Natural killer cell treated with Interleukin-12 subunit alpha and Interleukin-12 subunit beta and Interleukin-15 and Interleukin-18, amount 100 ng/mL, for 72 hours (primary cell): ENCODE measurements around the gene ZNF605. TPM values are rescaled to one million over a fixed set of nuclear protein-coding genes. Genes with fewer than 3 reads are reported as not detected.

Experiments used
- ATAC-seq, 2 donors: fragments of 150-1000 bp; cut with Tn5 transposase in 1 of 2; sonication (Bioruptor Pico), chemical (Tn5 transposase) in 1 of 2; 2 replicates each; pipeline ENCODE4 v1.10.0; 2021
- DNase-seq: peaks from one replicate; pipeline ENCODE4 v3.0.0; 2022; ENCODE audit warnings: low spot score
- H3K27ac Mint-ChIP-seq, 2 donors: 1 replicate in 1 of 2; 2 replicates in 1 of 2; pipeline ENCODE4 v1.8.0; 2022; ENCODE audit warnings: mixed read lengths in 2 of 2, mild to moderate bottlenecking in 1 of 2, moderate library complexity in 1 of 2
- H3K27me3 Mint-ChIP-seq, 2 donors: 1 replicate in 1 of 2; 2 replicates in 1 of 2; pipeline ENCODE4 v1.8.0; 2022; ENCODE audit warnings: mixed read lengths in 2 of 2
- H3K36me3 Mint-ChIP-seq: one replicate; pipeline ENCODE4 v1.8.0; 2022; ENCODE audit warnings: mixed read lengths
- H3K4me1 Mint-ChIP-seq, 2 donors: 1 replicate in 1 of 2; 2 replicates in 1 of 2; pipeline ENCODE4 v1.8.0; 2022; ENCODE audit warnings: low read depth in 2 of 2, mixed read lengths in 2 of 2, mild to moderate bottlenecking in 1 of 2
- H3K4me3 Mint-ChIP-seq: one replicate; pipeline ENCODE4 v1.8.0; 2022; ENCODE audit warnings: mixed read lengths
- H3K9me3 Mint-ChIP-seq: 2 replicates; pipeline ENCODE4 v1.8.0; 2022; ENCODE audit warnings: mixed read lengths
- total RNA-seq, 2 donors: library from RNA; stranded (reverse); gene quantifications; one replicate each; pipeline ENCODE4 v1.2.3, GENCODE V29; 2022

Gene ZNF605
- total RNA-seq, 2 donors from 2014 or later: 6.7 to 7.5 TPM

DNA sequence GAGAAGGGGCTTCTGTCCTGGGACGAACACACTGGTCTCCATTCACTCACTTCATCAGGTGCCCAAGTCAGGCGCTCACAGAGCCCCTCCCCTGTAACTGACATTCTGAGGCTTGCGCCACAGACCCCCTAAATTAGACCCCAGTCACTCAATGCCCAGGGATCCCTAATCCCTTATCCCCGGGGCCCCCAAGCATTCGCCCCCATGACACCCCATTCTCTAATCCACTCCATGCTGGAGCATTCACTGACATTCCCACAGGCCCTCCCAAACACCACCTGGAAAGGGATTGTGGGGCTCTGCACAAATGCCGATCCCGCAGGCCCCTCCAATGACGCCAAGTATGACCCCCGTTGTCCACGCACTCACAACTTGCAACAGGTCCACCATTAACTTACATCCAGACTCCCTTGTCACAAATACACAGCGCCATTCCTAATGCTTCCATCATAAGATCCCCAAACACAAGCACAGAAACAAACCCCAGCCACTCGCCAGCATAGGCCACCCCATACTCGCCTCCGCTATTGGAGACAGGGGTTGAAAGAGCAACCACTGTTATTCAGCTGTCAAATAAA is 1.5 kb downstream of the ZNF605 start:
- Mint-ChIP-seq H3K36me3 (peaks cover 11% of the 10 kb centered on the region), H3K4me3 (peak overlapping the region; percentile 97), H3K27me3 (no peaks in the 10 kb centered on the region), H3K4me1 (peaks cover 20 to 21% of the 10 kb centered on the region in 2 donors), H3K27ac (peak overlapping the region; percentile 80 to 88), H3K9me3 (peaks cover 9% of the 10 kb centered on the region)
- DNase-seq (no peak), ATAC-seq (no peak)

DNA sequence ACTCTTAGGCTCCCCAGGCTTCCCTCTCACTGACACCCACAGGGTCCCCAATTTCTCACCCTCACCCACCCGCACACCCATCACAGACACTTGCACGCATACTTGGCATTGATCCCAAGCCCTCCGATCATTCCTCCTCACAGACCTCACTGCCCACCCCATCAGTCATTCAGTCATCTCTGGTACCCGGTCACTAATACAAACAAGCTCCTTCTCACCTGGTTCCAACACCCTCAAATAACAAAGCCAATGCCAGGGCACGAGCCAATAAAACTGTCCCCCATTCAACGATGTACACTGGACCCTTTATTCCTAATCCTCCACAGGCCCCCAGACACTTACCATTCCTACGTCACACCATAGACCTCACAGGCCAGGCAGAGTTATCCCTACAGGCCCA is 2.3 kb downstream of the ZNF605 start:
- Mint-ChIP-seq H3K27ac (no peak overlapping the region), H3K4me1 (peaks cover 20 to 21% of the 10 kb centered on the region in 2 donors), H3K27me3 (no peaks in the 10 kb centered on the region), H3K36me3 (peaks cover 18% of the 10 kb centered on the region), H3K9me3 (peaks cover 9% of the 10 kb centered on the region), H3K4me3 (no peak overlapping the region)
- ATAC-seq (no peak), DNase-seq (no peak)

DNA sequence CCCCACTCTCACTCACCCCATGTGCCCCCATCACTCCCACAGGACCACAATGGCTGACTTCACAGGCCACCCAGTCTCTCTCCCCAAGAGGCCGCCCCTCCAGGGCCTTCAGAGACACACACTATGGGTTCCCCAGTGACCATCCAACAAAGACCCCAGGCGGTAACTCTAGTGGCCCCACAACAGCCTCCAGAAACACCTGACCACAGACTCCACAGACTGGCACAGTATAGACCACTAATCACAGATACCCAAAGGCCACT is 3.0 kb downstream of the ZNF605 start:
- ATAC-seq (no peak), DNase-seq (no peak)
- Mint-ChIP-seq H3K9me3 (peaks cover 9% of the 10 kb centered on the region), H3K4me1 (peaks cover 20 to 21% of the 10 kb centered on the region in 2 donors), H3K4me3 (no peak overlapping the region), H3K27me3 (no peaks in the 10 kb centered on the region), H3K36me3 (peaks cover 25% of the 10 kb centered on the region), H3K27ac (no peak overlapping the region)

DNA sequence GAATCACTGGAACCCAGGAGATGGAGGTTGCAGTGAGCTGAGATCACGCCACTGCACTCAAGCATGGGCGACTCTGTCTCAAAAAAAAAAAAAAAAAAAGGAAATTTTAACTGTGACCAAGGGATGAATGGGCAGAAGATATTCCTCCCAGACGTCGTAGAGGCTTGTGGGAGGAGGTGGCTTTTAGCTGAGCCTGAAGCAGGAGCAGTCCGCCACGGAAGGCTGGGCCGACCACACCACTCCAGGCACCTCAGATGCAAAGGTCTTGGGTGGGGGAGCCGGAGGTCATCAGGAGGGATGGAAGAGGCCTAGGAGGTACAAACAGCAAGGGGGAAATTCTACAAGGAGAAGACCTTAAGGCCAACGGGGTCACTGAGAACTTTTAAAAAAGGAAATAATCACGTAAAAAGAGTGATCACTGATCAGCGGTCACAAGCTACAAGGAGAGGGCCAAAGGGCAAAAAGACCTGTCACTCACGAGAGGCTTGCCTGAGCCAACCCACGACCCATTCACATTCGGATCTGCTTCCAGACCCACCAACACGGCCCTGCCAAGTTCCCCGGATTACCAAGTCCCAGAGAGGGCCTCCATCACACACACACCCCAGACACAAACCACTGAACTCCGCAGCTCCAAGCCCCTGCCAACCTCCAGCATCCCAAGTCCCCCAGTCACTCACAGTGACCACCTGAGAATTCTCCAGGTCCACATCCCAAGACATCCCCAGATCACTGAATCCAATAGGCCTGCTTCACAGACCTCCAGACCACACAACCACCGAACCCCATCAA is 3.5 kb downstream of the ZNF605 start:
- Mint-ChIP-seq H3K4me3 (no peak overlapping the region), H3K27me3 (no peaks in the 10 kb centered on the region), H3K36me3 (peaks cover 27% of the 10 kb centered on the region), H3K4me1 (peaks cover 20 to 21% of the 10 kb centered on the region in 2 donors), H3K9me3 (peaks cover 9% of the 10 kb centered on the region), H3K27ac (no peak overlapping the region)
- ATAC-seq (no peak), DNase-seq (no peak)

DNA sequence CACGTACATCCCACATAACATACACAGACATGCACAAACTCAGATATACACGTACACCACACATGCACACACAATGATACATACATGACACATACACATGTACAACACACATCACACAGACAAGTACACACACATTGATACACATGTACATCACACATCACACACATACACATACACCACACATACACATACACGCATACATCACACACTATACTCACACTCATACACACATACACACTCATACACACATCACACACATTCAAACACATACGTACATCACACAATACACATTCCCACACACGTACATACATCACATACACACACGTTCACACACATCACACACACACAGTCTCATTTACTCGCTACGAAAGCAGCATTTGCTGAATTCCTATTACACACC is 4.5 kb downstream of the ZNF605 start:
- no peak overlapping the region for H3K27ac Mint-ChIP-seq
- no peak for ATAC-seq
- H3K4me3 Mint-ChIP-seq: no peak overlapping the region
- H3K36me3 Mint-ChIP-seq: peaks cover 24% of the 10 kb centered on the region
- no peaks in the 10 kb centered on the region for H3K27me3 Mint-ChIP-seq
- DNase-seq: no peak
- H3K9me3 Mint-ChIP-seq: peaks cover 9% of the 10 kb centered on the region
- peaks cover 18 to 20% of the 10 kb centered on the region in 2 donors for H3K4me1 Mint-ChIP-seq

DNA sequence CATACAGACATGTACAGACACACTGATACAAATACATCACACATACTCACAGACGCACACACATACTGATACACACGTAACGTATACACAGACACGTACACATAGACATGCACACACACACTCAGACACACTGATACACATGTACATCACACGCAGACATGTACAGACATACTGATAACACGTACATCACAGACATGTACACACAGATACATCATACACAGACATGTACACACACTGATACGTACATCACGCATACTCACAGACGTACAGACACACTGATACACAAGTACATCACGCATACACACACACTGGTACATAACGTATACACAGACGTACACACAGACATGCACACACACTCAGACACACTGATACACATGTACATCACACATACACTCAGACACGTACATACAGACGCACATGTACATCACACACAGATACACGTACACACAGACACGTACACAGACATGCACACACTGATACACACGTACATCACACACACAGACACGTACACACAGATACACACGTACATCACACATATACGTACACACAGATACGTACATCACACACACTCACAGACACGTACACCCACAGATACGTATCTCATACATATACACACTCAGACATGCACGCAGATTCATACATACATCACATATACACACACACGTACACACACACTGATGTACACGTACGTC is 5.1 kb downstream of the ZNF605 start:
- no peak for ATAC-seq
- Mint-ChIP-seq H3K27ac (no peak overlapping the region), H3K36me3 (peaks cover 25% of the 10 kb centered on the region), H3K9me3 (peaks cover 11% of the 10 kb centered on the region), H3K4me3 (no peak overlapping the region), H3K4me1 (peaks cover 15 to 19% of the 10 kb centered on the region in 2 donors), H3K27me3 (no peaks in the 10 kb centered on the region)
- DNase-seq: no peak

DNA sequence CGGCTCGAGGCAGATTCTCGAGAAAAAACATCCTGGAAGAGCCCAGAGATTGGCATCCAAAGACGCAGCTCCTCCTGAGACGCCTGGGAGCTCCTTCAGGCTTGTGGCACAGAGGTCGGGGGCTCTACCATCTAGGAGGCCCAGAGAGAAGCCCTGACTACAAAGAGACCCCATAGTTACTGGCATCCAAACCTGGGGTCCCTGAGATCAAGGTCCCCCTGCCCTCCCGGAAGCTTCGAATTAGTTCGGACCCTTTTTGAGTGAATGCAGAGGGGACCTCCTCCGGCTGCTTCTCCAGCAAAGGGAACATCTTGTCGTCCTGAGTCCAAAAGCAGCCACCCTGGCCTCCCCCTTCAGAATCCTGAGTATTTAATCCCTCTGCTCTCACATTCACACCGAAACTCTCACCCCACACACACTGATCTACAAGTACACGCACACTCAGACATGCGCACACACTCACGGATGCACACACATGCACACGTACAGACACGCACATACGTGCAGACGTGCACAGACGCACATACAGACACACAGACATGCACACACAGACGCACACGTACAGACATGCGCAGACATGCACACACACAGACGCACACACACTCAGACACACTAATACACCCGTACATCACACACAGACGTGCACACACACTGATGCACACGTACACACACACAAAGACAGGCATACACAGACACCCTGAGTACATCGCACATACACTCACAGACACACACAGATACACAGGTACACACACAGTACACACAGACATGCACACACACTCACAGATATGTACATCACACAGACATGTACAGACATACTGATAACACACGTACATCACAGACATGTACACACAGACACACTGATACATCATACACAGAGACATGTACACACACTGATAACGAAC is 5.9 kb downstream of the ZNF605 start:
- H3K27me3 Mint-ChIP-seq: no peaks in the 10 kb centered on the region
- peaks cover 33% of the 10 kb centered on the region for H3K36me3 Mint-ChIP-seq
- ATAC-seq (no peak), DNase-seq (no peak)
- no peak overlapping the region for H3K4me3 Mint-ChIP-seq
- H3K9me3 Mint-ChIP-seq: peaks cover 15% of the 10 kb centered on the region
- H3K27ac Mint-ChIP-seq: no peak overlapping the region
- H3K4me1 Mint-ChIP-seq: peaks cover 13 to 16% of the 10 kb centered on the region in 2 donors

DNA sequence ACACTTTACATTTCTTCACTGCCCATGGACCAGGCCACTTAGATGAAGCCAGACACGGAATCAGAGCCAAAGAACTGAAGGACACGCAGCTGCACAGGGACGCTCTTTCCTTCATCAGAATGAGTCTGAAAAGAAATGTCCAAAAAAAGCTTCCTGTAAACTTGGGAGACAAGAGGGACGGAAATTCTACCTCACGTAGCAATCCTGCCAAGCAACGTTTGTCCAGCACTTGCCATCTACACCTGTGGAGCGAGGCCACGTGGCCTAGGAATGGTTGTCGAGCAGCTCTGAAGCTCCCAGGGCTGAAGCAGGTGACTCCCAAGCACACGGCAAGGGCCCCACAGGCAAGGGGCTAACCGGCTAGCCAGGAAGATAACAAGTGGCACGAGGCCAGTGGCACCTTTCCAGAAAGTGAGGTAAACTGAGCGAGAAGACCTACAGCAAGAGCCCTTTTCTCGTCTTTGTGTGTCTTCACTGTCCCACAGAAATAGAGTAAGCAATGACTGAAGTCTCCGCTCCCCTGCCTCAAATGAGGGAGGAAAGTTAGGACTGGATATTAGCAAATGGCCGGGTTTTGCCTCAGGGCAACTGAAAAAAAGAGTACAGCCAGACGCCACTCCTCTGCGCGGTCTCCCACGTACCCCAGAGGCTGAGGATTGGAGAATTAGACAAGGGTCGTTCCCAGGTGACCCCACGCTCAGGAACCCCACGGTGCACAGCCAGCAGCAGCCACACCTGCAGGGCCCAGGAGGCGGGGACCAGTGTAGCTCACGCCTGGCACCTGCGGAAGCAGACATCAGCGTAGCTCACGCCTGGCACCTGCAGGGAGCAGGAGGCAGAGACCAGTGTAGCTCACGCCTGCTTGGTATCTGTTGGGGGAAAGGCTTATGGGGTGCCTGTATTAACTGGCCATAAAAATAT is 7.7 kb downstream of the ZNF605 start:
- peaks cover 9% of the 10 kb centered on the region for H3K9me3 Mint-ChIP-seq
- ATAC-seq (peak in 1 of 2 donors; percentile 17), DNase-seq (no peak)
- H3K27me3 Mint-ChIP-seq: no peaks in the 10 kb centered on the region
- peaks cover 39% of the 10 kb centered on the region for H3K36me3 Mint-ChIP-seq
- no peak overlapping the region for H3K4me3 Mint-ChIP-seq
- peaks cover 0 to 3% of the 10 kb centered on the region in 2 donors for H3K4me1 Mint-ChIP-seq
- H3K27ac Mint-ChIP-seq: no peak overlapping the region

DNA sequence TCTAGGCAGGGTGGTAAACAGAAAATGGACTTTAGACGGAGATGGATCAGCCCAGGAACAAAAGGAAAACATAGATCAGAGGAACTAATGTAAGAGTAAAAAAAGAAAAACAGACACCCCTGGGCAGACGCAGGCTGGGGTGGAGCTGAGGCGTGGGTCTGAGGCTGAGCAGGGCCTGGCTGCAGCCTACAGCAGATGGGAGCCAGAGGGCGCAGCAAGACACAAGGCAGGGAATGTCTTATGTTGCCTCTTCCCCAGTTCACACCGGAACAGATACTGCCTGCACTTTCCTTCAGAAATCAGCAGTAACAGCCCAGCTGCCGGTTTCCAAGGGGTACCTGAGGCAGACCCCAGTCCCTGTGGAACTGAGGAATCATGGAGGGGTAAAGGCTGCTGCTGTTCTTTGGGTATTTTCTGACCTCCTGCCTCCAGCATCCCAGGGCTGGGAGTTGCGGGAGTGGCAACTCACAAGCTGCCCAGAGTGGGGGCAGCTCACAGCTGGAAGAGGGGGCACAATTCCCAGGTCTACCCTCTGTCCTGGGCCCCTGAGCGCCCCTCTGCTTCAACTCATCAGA is 9.8 kb downstream of the ZNF605 start:
- Mint-ChIP-seq H3K27me3 (no peaks in the 10 kb centered on the region), H3K9me3 (peaks cover 12% of the 10 kb centered on the region), H3K27ac (peak overlapping the region in 1 of 2 donors; percentile 56), H3K36me3 (peaks cover 50% of the 10 kb centered on the region), H3K4me3 (no peak overlapping the region), H3K4me1 (peaks cover 0 to 3% of the 10 kb centered on the region in 2 donors)
- no peak for DNase-seq
- ATAC-seq: no peak

DNA sequence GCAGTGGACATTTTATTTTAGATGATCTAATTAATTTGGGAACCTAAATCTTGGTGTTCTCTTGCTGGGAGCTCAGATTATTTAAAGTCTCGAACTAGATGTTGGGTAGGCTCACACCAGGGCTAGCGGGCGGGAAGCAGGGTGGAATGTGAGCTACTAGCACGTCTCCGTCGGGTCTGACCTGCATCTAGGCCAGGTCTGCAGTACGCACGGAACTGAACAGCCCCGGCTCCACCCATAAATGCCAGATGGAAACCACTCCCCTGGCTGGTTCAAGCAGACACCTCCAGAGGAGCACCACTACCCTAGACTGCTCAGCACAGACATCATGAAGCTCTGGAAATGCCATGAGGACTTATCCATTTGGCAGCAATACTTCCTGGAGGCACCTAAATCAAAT is 10.3 kb downstream of the ZNF605 start:
- peaks cover 0 to 3% of the 10 kb centered on the region in 2 donors for H3K4me1 Mint-ChIP-seq
- no peak overlapping the region for H3K4me3 Mint-ChIP-seq
- H3K27ac Mint-ChIP-seq: peak overlapping the region in 1 of 2 donors; percentile 56
- DNase-seq (no peak), ATAC-seq (no peak)
- peaks cover 52% of the 10 kb centered on the region for H3K36me3 Mint-ChIP-seq
- peaks cover 12% of the 10 kb centered on the region for H3K9me3 Mint-ChIP-seq
- H3K27me3 Mint-ChIP-seq: no peaks in the 10 kb centered on the region

DNA sequence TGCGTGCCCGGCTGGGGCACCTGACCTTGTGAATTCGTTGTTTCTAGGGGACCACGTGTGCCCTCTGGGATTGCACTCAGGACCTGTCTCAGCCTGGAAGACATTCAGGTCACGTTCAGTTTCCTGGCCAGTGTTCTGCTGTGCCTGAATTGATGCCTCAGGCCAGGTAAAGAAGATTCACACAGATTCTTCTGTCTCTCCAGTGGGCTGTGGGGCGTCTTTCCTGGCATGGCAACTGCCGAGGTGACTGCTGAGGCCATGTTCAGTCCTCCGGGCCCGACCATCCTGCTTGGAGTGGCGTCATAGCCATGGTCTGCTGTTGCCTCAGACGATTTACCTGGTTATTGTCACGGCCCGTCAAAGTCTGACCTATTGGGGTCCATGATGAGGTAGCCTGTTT is 13.5 kb downstream of the ZNF605 start:
- no peak overlapping the region for H3K4me3 Mint-ChIP-seq
- H3K9me3 Mint-ChIP-seq: peaks cover 13% of the 10 kb centered on the region
- H3K27me3 Mint-ChIP-seq: no peaks in the 10 kb centered on the region
- no peak for ATAC-seq
- peaks cover 0 to 3% of the 10 kb centered on the region in 2 donors for H3K4me1 Mint-ChIP-seq
- DNase-seq: no peak
- peaks cover 37% of the 10 kb centered on the region for H3K36me3 Mint-ChIP-seq
- H3K27ac Mint-ChIP-seq: no peak overlapping the region

DNA sequence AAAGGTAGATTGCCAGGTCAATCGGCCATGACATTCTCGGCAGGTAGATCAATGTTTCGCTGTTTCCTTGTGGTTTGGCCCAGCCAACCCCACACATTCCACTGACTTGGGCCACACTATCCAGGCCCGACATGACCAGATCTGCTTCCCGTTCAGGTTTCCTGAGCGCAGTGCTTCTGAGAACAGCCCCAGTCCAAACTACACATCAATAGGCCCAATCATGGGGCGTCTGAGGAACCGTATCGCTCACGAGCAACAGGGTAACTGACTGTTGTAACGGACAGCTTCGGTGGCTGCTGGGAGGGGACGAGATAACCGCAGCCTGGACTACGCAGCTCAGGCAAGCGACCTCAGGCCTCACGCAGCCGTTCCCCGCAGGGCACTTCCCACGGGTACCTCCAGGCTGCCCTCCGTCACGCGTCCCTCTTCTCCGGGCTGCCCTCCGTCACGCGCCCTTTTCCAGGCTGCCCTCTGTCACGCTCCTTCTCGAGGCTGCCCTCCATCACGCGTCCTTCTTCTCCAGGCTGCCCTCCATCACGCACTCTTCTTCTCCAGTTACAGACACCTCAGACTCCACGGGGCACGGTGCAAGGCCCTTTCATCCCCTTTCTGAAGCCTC is 14.7 kb downstream of the ZNF605 start:
- no peak overlapping the region for H3K27ac Mint-ChIP-seq
- H3K4me3 Mint-ChIP-seq: no peak overlapping the region
- ATAC-seq (no peak), DNase-seq (no peak)
- H3K4me1 Mint-ChIP-seq: peaks cover 0 to 3% of the 10 kb centered on the region in 2 donors
- no peaks in the 10 kb centered on the region for H3K27me3 Mint-ChIP-seq
- peaks cover 17% of the 10 kb centered on the region for H3K9me3 Mint-ChIP-seq
- peaks cover 44% of the 10 kb centered on the region for H3K36me3 Mint-ChIP-seq
